GM18502 (cell line): ENCODE measurements around the gene MRPL55.
A peak's percentile ranks its signal among the peaks of the same experiment; 100 is the strongest.

Source experiments
- ATAC-seq: cut with Tn5 transposase; IDR thresholded peaks from one replicate; pipeline ENCODE4 v1.9.1; 2021; ENCODE audit warnings: mild to moderate bottlenecking; ENCODE audit not compliant: unreplicated experiment, poor library complexity

The MRPL55 gene

DNA sequence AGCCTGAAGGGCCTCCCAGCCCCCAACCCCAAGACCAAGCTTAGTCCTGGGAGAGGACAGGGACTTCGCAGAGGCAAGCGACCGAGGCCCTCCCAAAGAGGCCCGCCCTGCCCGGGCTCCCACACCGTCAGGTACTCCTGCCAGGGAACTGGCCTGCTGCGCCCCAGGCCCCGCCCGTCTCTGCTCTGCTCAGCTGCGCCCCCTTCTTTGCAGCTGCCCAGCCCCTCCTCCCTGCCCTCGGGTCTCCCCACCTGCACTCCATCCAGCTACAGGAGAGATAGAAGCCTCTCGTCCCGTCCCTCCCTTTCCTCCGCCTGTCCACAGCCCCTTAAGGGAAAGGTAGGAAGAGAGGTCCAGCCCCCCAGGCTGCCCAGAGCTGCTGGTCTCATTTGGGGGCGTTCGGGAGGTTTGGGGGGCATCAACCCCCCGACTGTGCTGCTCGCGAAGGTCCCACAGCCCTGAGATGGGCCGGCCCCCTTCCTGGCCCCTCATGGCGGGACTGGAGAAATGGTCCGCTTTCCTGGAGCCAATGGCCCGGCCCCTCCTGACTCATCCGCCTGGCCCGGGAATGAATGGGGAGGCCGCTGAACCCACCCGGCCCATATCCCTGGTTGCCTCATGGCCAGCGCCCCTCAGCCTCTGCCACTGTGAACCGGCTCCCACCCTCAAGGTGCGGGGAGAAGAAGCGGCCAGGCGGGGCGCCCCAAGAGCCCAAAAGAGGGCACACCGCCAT is 48.5 kb downstream of the MRPL55 start:
- ATAC-seq: no peak

- peak; percentile 62 for ATAC-seq
Observed at GRCh38 chr1:228059634-228060457, 49.3 kb downstream of the MRPL55 start.

GRCh38 chr1:228058949-228059633 is 50.0 kb downstream of the MRPL55 start:
- ATAC-seq: peak; percentile 29

DNA sequence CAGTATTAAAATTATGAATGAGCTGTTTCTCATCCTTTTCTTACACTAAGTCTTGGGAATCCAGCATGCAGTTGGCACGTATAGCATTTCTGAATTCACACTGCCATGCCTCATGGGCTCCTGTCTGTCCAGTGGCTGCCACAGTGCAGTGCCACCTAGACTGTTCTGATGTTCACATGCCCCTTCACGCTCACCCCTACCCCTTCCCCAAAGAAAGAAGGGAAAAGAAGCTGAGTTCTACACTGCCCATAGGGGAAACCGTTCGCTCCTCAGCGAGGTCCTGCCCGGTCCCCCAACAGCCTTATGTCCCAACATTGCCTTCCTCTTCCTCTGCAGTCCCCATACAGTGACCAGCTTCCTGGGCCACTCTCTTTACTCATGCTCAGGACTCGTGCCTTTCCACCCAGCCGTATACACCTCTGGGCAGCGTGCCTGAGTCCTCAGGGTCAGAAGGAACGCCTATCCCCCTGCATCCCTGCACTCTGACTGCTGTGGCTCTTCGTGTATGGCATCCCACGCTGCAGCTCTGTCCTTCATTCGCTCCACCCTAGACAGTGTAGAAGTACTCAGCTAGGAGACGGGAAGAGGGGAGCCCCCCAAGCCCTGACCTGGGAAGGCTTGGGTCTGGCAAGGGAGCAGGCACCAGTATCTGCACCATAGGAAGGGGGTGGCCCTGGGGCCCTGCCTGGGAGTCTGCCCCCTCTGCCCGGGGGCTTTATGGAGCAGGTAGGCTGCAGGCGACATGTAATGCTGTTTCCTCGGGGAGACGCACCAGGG is 50.7 kb downstream of the MRPL55 start:
- no peak for ATAC-seq
